Effector memory CD4-positive, alpha-beta T cell (primary cell): ENCODE measurements around the gene GNG12.
"Not testable (repeated sequence)": the region's sequence is repeated elsewhere in the genome, so short reads cannot be mapped to it uniquely, and the experiment has no call there.

Source experiments
- DNase-seq, 3 donors: peaks; one replicate each; pipeline ENCODE4 v3.0.0-alpha.2; 2020
- H3K27ac ChIP-seq: 2 replicates; pipeline ENCODE4 v1.7.0; 2013; ENCODE audit warnings: mild to moderate bottlenecking, low read length, moderate library complexity; ENCODE audit not compliant: insufficient read depth, poor library complexity, severe bottlenecking
- H3K27me3 ChIP-seq: replicated peaks from 2 replicates; pipeline ENCODE4 v1.7.0; 2013; ENCODE audit warnings: mild to moderate bottlenecking, low read length; ENCODE audit not compliant: insufficient read depth, control insufficient read depth, poor library complexity, severe bottlenecking
- H3K36me3 ChIP-seq: 2 replicates; pipeline ENCODE4 v1.7.0; 2013; ENCODE audit warnings: mild to moderate bottlenecking, low read length, moderate library complexity; ENCODE audit not compliant: control insufficient read depth, insufficient read depth
- H3K4me1 ChIP-seq: 2 replicates; pipeline ENCODE4 v1.7.0; 2013; ENCODE audit warnings: low read length, mild to moderate bottlenecking; ENCODE audit not compliant: control insufficient read depth, insufficient read depth, poor library complexity, severe bottlenecking
- H3K4me3 ChIP-seq: 2 replicates; pipeline ENCODE4 v1.7.0; 2013; ENCODE audit warnings: low read length, low read depth, mild to moderate bottlenecking; ENCODE audit not compliant: insufficient read depth, poor library complexity, severe bottlenecking
- H3K9me3 ChIP-seq: 2 replicates; pipeline ENCODE4 v1.7.0; 2013; ENCODE audit warnings: mild to moderate bottlenecking, low read length, moderate library complexity; ENCODE audit not compliant: control insufficient read depth

Gene GNG12

GRCh38 chr1:67738401-67738800 lies 94.9 kb downstream of the GNG12 start:
- H3K36me3 ChIP-seq, result no peaks in the 10 kb centered on the region
- no peak overlapping the region for H3K4me3 ChIP-seq
- peaks cover 2% of the 10 kb centered on the region for H3K27me3 ChIP-seq
- DNase-seq, result no peak
- no peaks in the 10 kb centered on the region for H3K9me3 ChIP-seq
- H3K27ac ChIP-seq, result no peak overlapping the region
- peaks cover 8% of the 10 kb centered on the region for H3K4me1 ChIP-seq

- DNase-seq, result no peak
- Histone ChIP-seq H3K27ac (no peak overlapping the region), H3K36me3 (no peaks in the 10 kb centered on the region), H3K4me1 (peaks cover 8% of the 10 kb centered on the region), H3K4me3 (no peak overlapping the region), H3K27me3 (peaks cover 2% of the 10 kb centered on the region), H3K9me3 (no peaks in the 10 kb centered on the region)
Observed at GRCh38 chr1:67737875-67738274, 95.4 kb downstream of the GNG12 start.

- no peak for DNase-seq
- Histone ChIP-seq H3K9me3 (no peaks in the 10 kb centered on the region), H3K27me3 (peaks cover 2% of the 10 kb centered on the region), H3K4me1 (peaks cover 8% of the 10 kb centered on the region), H3K27ac (no peak overlapping the region), H3K36me3 (no peaks in the 10 kb centered on the region), H3K4me3 (no peak overlapping the region)
Observed at GRCh38 chr1:67736750-67737149, 96.5 kb downstream of the GNG12 start.

GRCh38 chr1:67735806-67736627 lies 97.2 kb downstream of the GNG12 start:
- Histone ChIP-seq H3K27ac (no peak overlapping the region), H3K4me3 (peak overlapping the region; percentile 35), H3K36me3 (no peaks in the 10 kb centered on the region), H3K27me3 (peaks cover under 1% of the 10 kb centered on the region), H3K4me1 (peaks cover 8% of the 10 kb centered on the region), H3K9me3 (no peaks in the 10 kb centered on the region)
- peak in 1 of 3 donors; percentile 8 for DNase-seq

GRCh38 chr1:67735206-67735605 lies 98.1 kb downstream of the GNG12 start:
- Histone ChIP-seq H3K27me3 (no peaks in the 10 kb centered on the region), H3K4me1 (peaks cover 8% of the 10 kb centered on the region), H3K9me3 (no peaks in the 10 kb centered on the region), H3K4me3 (no peak overlapping the region), H3K27ac (no peak overlapping the region), H3K36me3 (no peaks in the 10 kb centered on the region)
- no peak for DNase-seq

- no peak overlapping the region for H3K27ac ChIP-seq
- DNase-seq, result no peak
- H3K36me3 ChIP-seq, result no peaks in the 10 kb centered on the region
- H3K4me1 ChIP-seq, result peaks cover 8% of the 10 kb centered on the region
- H3K27me3 ChIP-seq, result no peaks in the 10 kb centered on the region
- no peaks in the 10 kb centered on the region for H3K9me3 ChIP-seq
- no peak overlapping the region for H3K4me3 ChIP-seq
Observed at GRCh38 chr1:67734323-67734690, 99.0 kb downstream of the GNG12 start.

GRCh38 chr1:67733681-67734322 lies 99.5 kb downstream of the GNG12 start:
- no peak overlapping the region for H3K4me3 ChIP-seq
- H3K27ac ChIP-seq, result no peak overlapping the region
- DNase-seq, result no peak
- no peaks in the 10 kb centered on the region for H3K36me3 ChIP-seq
- H3K9me3 ChIP-seq, result no peaks in the 10 kb centered on the region
- no peaks in the 10 kb centered on the region for H3K27me3 ChIP-seq
- peaks cover 8% of the 10 kb centered on the region for H3K4me1 ChIP-seq

GRCh38 chr1:67732750-67733151 lies 100.5 kb downstream of the GNG12 start:
- H3K27me3 ChIP-seq, result no peaks in the 10 kb centered on the region
- no peak overlapping the region for H3K4me3 ChIP-seq
- no peak overlapping the region for H3K27ac ChIP-seq
- no peaks in the 10 kb centered on the region for H3K36me3 ChIP-seq
- peaks cover 8% of the 10 kb centered on the region for H3K4me1 ChIP-seq
- no peaks in the 10 kb centered on the region for H3K9me3 ChIP-seq
- no peak for DNase-seq

GRCh38 chr1:67731322-67731721 lies 101.9 kb downstream of the GNG12 start:
- H3K27ac ChIP-seq, result no peak overlapping the region
- H3K36me3 ChIP-seq, result no peaks in the 10 kb centered on the region
- no peaks in the 10 kb centered on the region for H3K27me3 ChIP-seq
- H3K4me1 ChIP-seq, result peaks cover 4% of the 10 kb centered on the region
- no peak for DNase-seq
- no peaks in the 10 kb centered on the region for H3K9me3 ChIP-seq
- no peak overlapping the region for H3K4me3 ChIP-seq

- H3K27me3 ChIP-seq, H3K4me3 ChIP-seq, H3K27ac ChIP-seq, H3K9me3 ChIP-seq, DNase-seq, H3K4me1 ChIP-seq, H3K36me3 ChIP-seq: not testable (repeated sequence)
Observed at GRCh38 chr1:67730312-67730711, 103.0 kb downstream of the GNG12 start.
